Endometrial microvascular endothelial cells (primary cell): ENCODE data around the gene FRMD3. TPM values are rescaled to one million over a fixed set of nuclear protein-coding genes. Genes with fewer than 3 reads are reported as not detected.
"Not testable (repeated sequence)": the region's sequence is repeated elsewhere in the genome, so short reads cannot be mapped to it uniquely, and the experiment has no call there.

Source experiments
- in situ Hi-C: cut with HindIII; loops from 2 replicates; pipeline ENCODE4 v1.10.0; 2017; ENCODE audit warnings: low sequenced_read_pairs, low pct_unique_long_range_greater_than_20kb; ENCODE audit errors: inconsistent ontology term
- total RNA-seq: library from RNA; depleted of rRNA; stranded (reverse); fragments of >200 nt; gene quantifications from one replicate; pipeline ENCODE4 v1.2.3, GENCODE V29; 2015; ENCODE audit errors: inconsistent ontology term

FRMD3 gene
- total RNA-seq, 1 donor from 2014 or later: 0.74 TPM

DNA sequence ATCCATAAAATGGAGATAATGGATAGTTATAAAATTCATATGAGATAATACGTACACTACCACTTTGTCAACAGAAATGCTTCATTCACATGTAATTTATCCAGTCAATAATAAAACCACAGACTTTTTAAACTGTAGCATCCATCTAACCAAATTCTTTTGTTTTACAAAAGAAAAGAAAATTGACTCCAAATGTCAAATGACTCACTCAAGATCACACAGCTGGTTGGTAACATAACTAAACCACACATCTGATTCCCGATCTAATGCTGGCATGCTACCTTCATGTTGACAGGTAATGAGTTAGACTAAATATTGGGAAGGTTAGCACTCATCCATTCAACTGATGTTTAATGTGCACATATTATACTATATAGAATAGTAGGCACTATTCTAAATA lies 4.9 kb downstream of the FRMD3 start:
- in situ Hi-C loops: no loop called here

DNA sequence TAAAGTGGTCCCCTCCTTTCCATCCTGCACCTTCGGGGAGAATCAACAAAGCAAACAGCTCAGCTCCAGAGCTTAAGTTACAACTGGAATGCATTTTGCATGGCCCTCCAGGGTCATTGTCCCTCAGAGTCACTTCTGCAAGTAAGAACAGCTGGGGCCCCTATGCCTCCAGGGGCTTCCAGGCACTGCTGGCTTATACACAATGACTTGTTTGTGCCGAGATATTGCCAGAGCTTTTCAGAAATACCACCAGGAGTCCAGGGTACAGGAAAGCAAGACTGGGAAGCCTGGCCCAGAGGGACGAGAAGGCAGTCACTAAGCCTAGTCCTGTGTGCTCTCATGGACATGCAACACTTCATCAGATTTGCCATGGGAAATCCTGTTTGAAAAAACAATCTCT lies 11.3 kb downstream of the FRMD3 start:
- in situ Hi-C loops: no loop called here

GRCh38 chr9:83526211-83526610 lies 12.0 kb downstream of the FRMD3 start:
- in situ Hi-C loops: no loop called here

DNA sequence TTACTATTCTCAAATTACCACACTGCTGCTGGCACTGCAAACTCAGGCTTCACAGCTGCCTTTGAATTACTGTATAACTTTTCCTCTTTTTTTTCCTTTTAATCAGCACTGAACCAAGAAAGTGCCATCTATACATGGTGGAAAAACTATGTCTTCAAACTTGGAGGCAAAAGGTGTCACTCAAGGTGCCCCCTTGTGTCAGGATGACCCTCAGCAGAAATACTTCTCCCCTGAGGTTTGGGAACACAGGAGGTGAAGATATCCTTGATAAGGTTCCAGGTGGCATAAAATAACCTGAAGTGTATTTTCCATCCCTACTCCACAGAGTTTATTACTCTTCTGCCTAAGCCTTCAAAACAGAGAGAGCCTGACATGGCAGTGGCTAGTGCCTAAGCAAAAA lies 14.5 kb downstream of the FRMD3 start:
- in situ Hi-C loops: no loop called here

- in situ Hi-C loops: no loop called here
Measured at GRCh38 chr9:83521411-83521810, 16.8 kb downstream of the FRMD3 start.

DNA sequence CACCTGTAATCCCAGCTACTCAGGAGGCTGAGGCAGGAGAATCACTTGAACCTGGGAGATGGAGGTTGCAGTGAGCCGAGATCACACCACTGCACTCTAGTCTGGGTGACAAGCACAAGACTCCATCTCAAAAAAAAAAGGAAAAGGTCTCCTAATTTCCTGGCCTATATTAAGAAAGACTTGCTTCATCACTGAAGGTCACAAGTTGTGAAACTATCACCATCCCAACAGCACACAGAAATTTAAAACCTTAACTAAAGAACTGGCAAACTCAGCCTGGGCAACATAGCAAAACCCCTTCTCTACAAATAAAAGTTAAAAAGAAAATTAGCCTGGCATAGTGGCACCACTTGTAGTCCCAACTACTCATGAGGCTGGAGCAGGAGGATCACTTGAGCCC lies 17.2 kb downstream of the FRMD3 start:
- in situ Hi-C loops: no loop called here

GRCh38 chr9:83520292-83520691 lies 17.9 kb downstream of the FRMD3 start:
- in situ Hi-C loops: no loop called here

DNA sequence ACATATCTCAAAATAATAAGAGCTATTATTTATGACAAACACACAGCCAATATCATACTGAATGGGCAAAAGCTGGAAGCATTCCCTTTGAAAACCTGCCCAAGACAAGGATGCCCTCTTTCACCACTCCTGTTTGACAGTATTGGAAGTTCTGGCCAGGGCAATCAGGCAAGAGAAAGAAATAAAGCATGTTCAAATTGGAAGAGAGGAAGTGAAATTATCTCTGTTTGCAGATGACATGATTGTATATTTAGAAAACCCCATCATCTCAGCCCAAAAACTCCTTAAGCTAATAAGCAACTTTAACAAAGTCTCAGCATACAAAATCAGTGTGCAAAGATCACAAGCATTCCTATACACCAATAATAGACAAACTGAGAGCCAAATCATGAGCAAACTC lies 20.2 kb downstream of the FRMD3 start:
- in situ Hi-C loops: not testable (repeated sequence)

DNA sequence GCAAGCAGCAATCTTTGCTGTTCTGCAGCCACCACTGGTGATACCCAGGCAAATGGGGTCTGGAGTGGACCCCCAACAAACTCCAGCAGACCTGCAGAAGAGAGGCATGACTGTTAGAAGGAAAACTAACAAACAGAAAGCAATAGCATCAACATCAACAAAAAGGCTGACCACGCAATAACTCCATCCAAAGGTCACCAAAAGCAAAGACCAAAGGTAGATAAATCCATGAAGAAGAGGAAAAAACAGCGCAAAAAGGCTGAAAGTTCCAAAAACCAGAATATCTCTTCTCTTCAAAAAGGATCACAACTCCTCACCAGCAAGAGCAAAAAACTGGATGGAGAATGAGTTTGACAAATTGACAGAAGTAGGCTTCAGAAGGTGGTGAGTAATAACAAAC lies 23.4 kb downstream of the FRMD3 start:
- in situ Hi-C loops: no loop called here

DNA sequence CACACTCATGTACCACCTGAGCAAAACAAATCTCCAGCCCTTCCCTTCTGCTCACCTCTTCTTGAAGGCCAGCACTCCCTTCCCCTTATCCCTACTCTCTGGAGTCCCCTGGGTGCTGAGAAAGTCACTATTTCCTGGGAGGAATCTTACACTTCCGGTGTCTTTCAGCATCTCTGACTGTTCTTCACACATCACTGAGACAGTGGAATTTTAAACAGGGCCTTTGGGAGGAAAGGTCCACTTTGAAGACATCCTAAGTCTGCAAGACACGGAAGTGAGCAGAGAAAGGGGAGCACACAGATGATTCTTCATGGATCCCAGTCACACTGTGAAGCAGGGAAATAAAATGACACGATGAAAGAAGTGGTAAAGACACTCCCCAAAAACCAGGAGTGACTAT lies 25.6 kb downstream of the FRMD3 start:
- in situ Hi-C loops: no loop called here

- in situ Hi-C loops: no loop called here
Measured at GRCh38 chr9:83511051-83511450, 27.1 kb downstream of the FRMD3 start.

GRCh38 chr9:83509402-83509801 lies 28.8 kb downstream of the FRMD3 start:
- in situ Hi-C loops: no loop called here

- in situ Hi-C loops: no loop called here
Measured at GRCh38 chr9:83508067-83508466, 30.1 kb downstream of the FRMD3 start.

- in situ Hi-C loops: no loop called here
Measured at GRCh38 chr9:83505282-83505681, 32.9 kb downstream of the FRMD3 start.

GRCh38 chr9:83503866-83504265 lies 34.3 kb downstream of the FRMD3 start:
- in situ Hi-C loops: no loop called here

- in situ Hi-C loops: no loop called here
Measured at GRCh38 chr9:83501565-83501964, 36.6 kb downstream of the FRMD3 start.

DNA sequence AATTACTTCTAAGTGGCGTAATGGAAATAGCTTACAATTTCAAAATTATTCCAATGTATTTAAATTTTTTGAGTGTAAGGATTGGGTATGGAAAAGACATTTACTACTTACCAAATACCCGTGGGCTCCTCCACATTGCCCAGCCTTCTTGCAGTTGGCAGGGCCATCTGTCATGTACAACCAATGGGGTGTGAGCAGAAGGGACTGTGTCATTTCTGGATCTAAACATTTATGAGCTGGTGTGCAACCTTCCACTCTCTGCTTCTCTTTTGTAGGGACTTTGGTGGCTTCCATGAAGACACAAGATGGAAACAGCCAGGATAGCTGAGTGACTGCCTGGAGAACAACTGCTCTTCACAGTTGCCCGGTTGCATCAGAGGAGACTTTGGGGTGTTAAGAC lies 40.8 kb downstream of the FRMD3 start:
- in situ Hi-C loops: no loop called here

DNA sequence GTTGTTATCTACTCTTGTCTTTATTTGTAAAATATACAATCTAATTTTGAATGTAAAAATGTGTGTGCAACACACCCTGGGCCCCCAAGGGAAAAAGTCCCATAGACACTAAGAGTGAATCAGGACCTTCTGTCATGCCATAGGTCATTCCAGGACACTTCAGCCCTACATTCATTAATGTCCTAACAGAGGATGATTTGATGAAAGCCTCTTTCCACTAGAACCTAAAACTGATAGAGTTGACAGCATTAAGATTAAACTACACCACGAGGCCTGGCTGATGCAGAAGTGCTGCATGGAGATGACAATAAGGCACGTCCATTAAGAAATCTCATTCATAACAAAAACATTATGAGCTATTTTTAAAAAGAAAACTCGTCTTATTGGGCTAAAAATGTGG lies 46.2 kb downstream of the FRMD3 start:
- in situ Hi-C loops: no loop called here

GRCh38 chr9:83491413-83491812 lies 46.8 kb downstream of the FRMD3 start:
- in situ Hi-C loops: no loop called here

DNA sequence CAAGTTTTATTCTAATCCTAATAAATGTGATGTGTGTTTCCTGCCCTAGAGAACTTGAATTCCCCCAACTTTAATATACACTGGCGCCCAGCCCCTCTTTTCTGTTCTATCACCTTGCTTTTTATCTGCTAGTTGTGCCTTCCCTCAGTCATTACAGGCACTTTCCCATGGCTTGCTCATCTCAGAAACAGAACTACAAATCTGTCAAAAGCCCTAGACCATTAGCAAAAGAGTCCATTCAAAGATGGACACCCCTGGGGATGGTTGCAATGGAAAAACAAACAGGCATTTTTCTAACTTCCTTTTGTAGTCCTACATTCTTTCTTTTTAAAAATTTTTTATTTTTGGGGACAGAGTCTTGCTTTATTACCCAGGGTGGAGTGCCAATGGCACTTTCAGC lies 48.2 kb downstream of the FRMD3 start:
- in situ Hi-C loops: no loop called here

- in situ Hi-C loops: no loop called here
Measured at GRCh38 chr9:83484990-83485389, 53.2 kb downstream of the FRMD3 start.

- in situ Hi-C loops: no loop called here
Measured at GRCh38 chr9:83483223-83483622, 55.0 kb downstream of the FRMD3 start.
